ENCODE measurements around the gene OAS2. TPM values are rescaled to one million over a fixed set of nuclear protein-coding genes. Genes with fewer than 3 reads are reported as not detected.
"Not testable (repeated sequence)": the region's sequence is repeated elsewhere in the genome, so short reads cannot be mapped to it uniquely, and the experiment has no call there.

Gene OAS2
- polyA plus RNA-seq, 3 donors, result 7.7 to 9.9 (median 9.6) TPM

- no peak for DNase-seq (ENCODE audit: low read depth in 3 of 3, low spot score in 2 of 3)
Observed at GRCh38 chr12:112979041-112979680, 842 bp downstream of the OAS2 start.

- DNase-seq (ENCODE audit: low read depth in 3 of 3, low spot score in 2 of 3), result no peak
Observed at GRCh38 chr12:112980491-112981158, 2.3 kb downstream of the OAS2 start.

- DNase-seq (ENCODE audit: low read depth in 3 of 3, low spot score in 2 of 3), result no peak
Observed at GRCh38 chr12:112985642-112986290, 7.4 kb downstream of the OAS2 start.

- DNase-seq (ENCODE audit: low read depth in 3 of 3, low spot score in 2 of 3), result no peak
Observed at GRCh38 chr12:112986291-112986800, 8.0 kb downstream of the OAS2 start.

- DNase-seq (ENCODE audit: low read depth in 3 of 3, low spot score in 2 of 3), result no peak
Observed at GRCh38 chr12:112987561-112987960, 9.2 kb downstream of the OAS2 start.

- no peak for DNase-seq (ENCODE audit: low read depth in 3 of 3, low spot score in 2 of 3)
Observed at GRCh38 chr12:112988224-112988623, 9.9 kb downstream of the OAS2 start.

GRCh38 chr12:112988823-112989385 is 10.6 kb downstream of the OAS2 start:
- DNase-seq (ENCODE audit: low read depth in 3 of 3, low spot score in 2 of 3), result not testable (repeated sequence)

- DNase-seq (ENCODE audit: low read depth in 3 of 3, low spot score in 2 of 3), result no peak
Observed at GRCh38 chr12:112989806-112990205, 11.5 kb downstream of the OAS2 start.

GRCh38 chr12:112992541-112993398 is 14.5 kb downstream of the OAS2 start:
- peak in 1 of 3 donors; percentile 27 for DNase-seq (ENCODE audit: low read depth in 3 of 3, low spot score in 2 of 3)

GRCh38 chr12:112995008-112995407 is 16.7 kb downstream of the OAS2 start:
- no peak for DNase-seq (ENCODE audit: low read depth in 3 of 3, low spot score in 2 of 3)

GRCh38 chr12:112996501-112996900 is 18.2 kb downstream of the OAS2 start:
- DNase-seq (ENCODE audit: low read depth in 3 of 3, low spot score in 2 of 3), result no peak

- no peak for DNase-seq (ENCODE audit: low read depth in 3 of 3, low spot score in 2 of 3)
Observed at GRCh38 chr12:112997506-112997905, 19.2 kb downstream of the OAS2 start.

- DNase-seq (ENCODE audit: low read depth in 3 of 3, low spot score in 2 of 3), result no peak
Observed at GRCh38 chr12:112998987-112999767, 20.9 kb downstream of the OAS2 start.

GRCh38 chr12:113000433-113000832 is 22.1 kb downstream of the OAS2 start:
- DNase-seq (ENCODE audit: low read depth in 3 of 3, low spot score in 2 of 3), result no peak

GRCh38 chr12:113002155-113002554 is 23.8 kb downstream of the OAS2 start:
- no peak for DNase-seq (ENCODE audit: low read depth in 3 of 3, low spot score in 2 of 3)

- DNase-seq (ENCODE audit: low read depth in 3 of 3, low spot score in 2 of 3), result no peak
Observed at GRCh38 chr12:113002676-113003075, 24.4 kb downstream of the OAS2 start.

- no peak for DNase-seq (ENCODE audit: low read depth in 3 of 3, low spot score in 2 of 3)
Observed at GRCh38 chr12:113003636-113004035, 25.3 kb downstream of the OAS2 start.

- DNase-seq (ENCODE audit: low read depth in 3 of 3, low spot score in 2 of 3), result no peak
Observed at GRCh38 chr12:113005762-113006161, 27.4 kb downstream of the OAS2 start.

GRCh38 chr12:113006206-113006605 is 27.9 kb downstream of the OAS2 start:
- no peak for DNase-seq (ENCODE audit: low read depth in 3 of 3, low spot score in 2 of 3)

GRCh38 chr12:113006641-113007040 is 28.3 kb downstream of the OAS2 start:
- DNase-seq (ENCODE audit: low read depth in 3 of 3, low spot score in 2 of 3), result no peak

Measured in right renal cortex interstitium (tissue), 3 donors.